Calu3 (cell line): Measurements from ENCODE around the gene ELAVL1. TPM values are rescaled to one million over a fixed set of nuclear protein-coding genes. Genes with fewer than 3 reads are reported as not detected.
A peak's percentile ranks its signal among the peaks of the same experiment; 100 is the strongest.

ENCODE experiments used
- BruUV-seq: library from RNA; stranded (reverse); fragments of 400-500 nt; replicated peaks from 2 replicates; lab custom pipeline; 2021; lab: Mats Ljungman, UMichigan
- CTCF ChIA-PET: fragments of 300-600 bp; sonication (Branson Sonifier 250); formaldehyde crosslinking; loops from one replicate; lab custom pipeline; 2022; ENCODE audit warnings: antibody characterized with exemption; lab: Charles Lee
- DNase-seq: peaks from one replicate; pipeline ENCODE4 v3.0.0; 2022
- H3K27ac Mint-ChIP-seq: one replicate; pipeline ENCODE4 v1.8.0; 2022; ENCODE audit warnings: mixed read lengths; ENCODE audit not compliant: unreplicated experiment
- H3K27me3 Mint-ChIP-seq: one replicate; pipeline ENCODE4 v1.8.0; 2022; ENCODE audit warnings: mixed read lengths; ENCODE audit not compliant: unreplicated experiment
- H3K36me3 Mint-ChIP-seq: one replicate; pipeline ENCODE4 v1.8.0; 2022; ENCODE audit warnings: mild to moderate bottlenecking, moderate library complexity, mixed read lengths; ENCODE audit not compliant: insufficient read depth, unreplicated experiment
- H3K4me1 Mint-ChIP-seq: one replicate; pipeline ENCODE4 v1.8.0; 2022; ENCODE audit warnings: mild to moderate bottlenecking, low read depth, mixed read lengths; ENCODE audit not compliant: unreplicated experiment
- H3K4me3 Mint-ChIP-seq: one replicate; pipeline ENCODE4 v1.8.0; 2022; ENCODE audit warnings: mild to moderate bottlenecking, low read depth, moderate library complexity, mixed read lengths; ENCODE audit not compliant: unreplicated experiment
- H3K9me3 Mint-ChIP-seq: one replicate; pipeline ENCODE4 v1.8.0; 2022; ENCODE audit warnings: low read depth, mixed read lengths; ENCODE audit not compliant: unreplicated experiment
- CTCF ChIP-seq: fragments of 200-600 bp; IDR thresholded peaks from one replicate; pipeline ENCODE4 v1.8.0; 2022; ENCODE audit warnings: antibody characterized with exemption; ENCODE audit not compliant: unreplicated experiment
- intact Hi-C: fragments of 100-400 bp; cut with micrococcal nuclease; formaldehyde crosslinking; loops from one replicate; pipeline ENCODE4 v1.10.0; 2022; ENCODE audit not compliant: unreplicated experiment
- total RNA-seq: library from RNA; stranded (reverse); gene quantifications from 2 replicates; pipeline ENCODE4 v1.2.3, GENCODE V29; 2022

The ELAVL1 gene
- total RNA-seq, 1 experiment from 2014 or later: 81.2 TPM

GRCh38 chr19:7993560-7993959 lies 11.9 kb downstream of the ELAVL1 start:
- no peak for TF ChIP-seq CTCF
- H3K4me1 Mint-ChIP-seq: peaks cover 4% of the 10 kb centered on the region
- no peak overlapping the region for H3K4me3 Mint-ChIP-seq

DNA sequence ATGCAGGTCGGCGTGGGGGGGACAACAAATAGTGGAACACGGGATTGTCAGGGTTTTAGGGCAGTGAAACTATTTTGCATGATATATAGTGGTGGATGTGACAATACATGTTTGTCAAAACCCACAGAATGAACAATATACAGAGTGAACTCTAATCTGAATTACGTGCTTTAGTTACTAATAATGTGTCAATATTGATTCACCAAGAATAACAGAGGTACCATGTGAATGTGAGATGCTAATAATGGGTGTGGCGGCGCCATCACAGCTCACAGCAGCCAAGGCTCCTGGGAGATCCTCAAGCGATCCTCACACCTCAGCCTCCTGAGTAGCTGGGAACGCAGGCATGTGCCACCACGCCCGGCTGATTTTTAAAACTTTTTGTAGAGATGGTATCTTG lies 12.9 kb downstream of the ELAVL1 start:
- Mint-ChIP-seq H3K9me3 (no peaks in the 10 kb centered on the region), H3K4me1 (peaks cover 14% of the 10 kb centered on the region), H3K4me3 (no peak overlapping the region), H3K36me3 (peaks cover 16% of the 10 kb centered on the region), H3K27me3 (no peaks in the 10 kb centered on the region), H3K27ac (no peak overlapping the region)
- TF ChIP-seq CTCF: no peak
- DNase-seq: no peak
- intact Hi-C loops: no loop called here
- no TSS peak for BruUV-seq
- CTCF ChIA-PET: no interaction called here

More at GRCh38 chr19:7993560-7993959, 11.9 kb downstream of the ELAVL1 start:
- Mint-ChIP-seq H3K36me3 (peaks cover 11% of the 10 kb centered on the region), H3K27ac (no peak overlapping the region), H3K9me3 (no peaks in the 10 kb centered on the region), H3K27me3 (no peaks in the 10 kb centered on the region)
- DNase-seq: no peak
- intact Hi-C loops: no loop called here
- BruUV-seq: no TSS peak
- CTCF ChIA-PET: no interaction called here

DNA sequence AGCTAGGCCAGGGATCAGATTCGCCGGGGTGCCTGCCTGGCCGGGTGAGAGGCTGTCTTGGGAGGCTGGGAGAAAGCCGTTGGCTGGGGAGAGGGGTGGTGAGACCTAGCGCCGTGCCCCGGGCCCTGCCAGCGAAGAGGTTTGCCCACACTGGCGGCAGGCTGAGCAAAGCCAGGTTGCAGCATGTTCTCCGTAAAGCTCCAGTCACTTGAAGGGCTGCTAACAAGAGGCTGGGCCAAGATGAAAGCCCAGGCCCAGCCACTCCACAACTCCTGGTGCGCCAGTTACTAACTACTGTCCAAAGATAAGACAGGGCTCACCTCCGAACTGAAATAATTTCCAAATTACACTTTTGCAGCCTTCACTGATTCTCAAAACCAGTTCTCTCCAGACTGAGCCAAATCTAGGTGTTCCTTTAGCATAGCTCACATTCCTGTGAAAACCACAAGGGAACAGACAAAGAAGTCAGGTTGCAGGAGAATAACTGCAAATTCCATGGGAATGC lies 16.3 kb downstream of the ELAVL1 start:
- Mint-ChIP-seq H3K4me1 (peaks cover 18% of the 10 kb centered on the region), H3K36me3 (peaks cover 17% of the 10 kb centered on the region), H3K4me3 (no peak overlapping the region), H3K9me3 (no peaks in the 10 kb centered on the region), H3K27ac (no peak overlapping the region), H3K27me3 (no peaks in the 10 kb centered on the region)
- no peak for TF ChIP-seq CTCF
- no TSS peak for BruUV-seq
- DNase-seq: no peak
- intact Hi-C loops: no loop called here
- CTCF ChIA-PET: interaction anchor here (0.6 kb wide), 1 partner anchor 18 kb away, joined by 3 read pairs; no protein-coding TSS in a partner anchor

GRCh38 chr19:7988307-7988706 lies 17.1 kb downstream of the ELAVL1 start:
- peak overlapping the region; percentile 37 for H3K27ac Mint-ChIP-seq
- intact Hi-C loops: no loop called here

More at GRCh38 chr19:7988307-7988706, 17.1 kb downstream of the ELAVL1 start:
- DNase-seq: no peak
- BruUV-seq: no TSS peak
- no peak for TF ChIP-seq CTCF
- Mint-ChIP-seq H3K9me3 (no peaks in the 10 kb centered on the region), H3K27me3 (no peaks in the 10 kb centered on the region), H3K36me3 (peaks cover 24% of the 10 kb centered on the region), H3K4me3 (no peak overlapping the region), H3K4me1 (peaks cover 18% of the 10 kb centered on the region)
- CTCF ChIA-PET: no interaction called here
